K562 (cell line): ENCODE results near the gene PODXL.

Experiments used
- GABPA ChIP-seq: fragments of 200-800 bp; sonication (Bioruptor generic); conservative IDR thresholded peaks from 2 replicates; pipeline ENCODE4 v1.6.1; 2016; ENCODE audit warnings: low read depth, missing genetic modification characterization, missing compliant biosample characterization
- HDGF ChIP-seq: fragments of 450-650 bp; IDR thresholded peaks from 2 replicates; pipeline ENCODE4 v1.6.1; 2016
- MYC ChIP-seq, 2 experiments: fragments of 250-450 bp in 1 of 2; sonication (Bioruptor Pico) in 1 of 2; IDR thresholded peaks; 2 replicates each; pipeline versions ENCODE4 v1.5.1 to v1.6.1; 2012 to 2021; ENCODE audit warnings: low read depth in 2 of 2, borderline replicate concordance in 1 of 2, improper control_type of control experiment in 1 of 2, low read length in 1 of 2, mild to moderate bottlenecking in 1 of 2, moderate library complexity in 1 of 2
- POLR2G ChIP-seq: fragments of 200-400 bp; formaldehyde crosslinking; IDR thresholded peaks from 2 replicates; pipeline ENCODE4 v1.6.1; 2017; ENCODE audit warnings: low read depth, mild to moderate bottlenecking, antibody characterized with exemption, low read length, moderate library complexity
- TRIM28 ChIP-seq: fragments of 450-650 bp; IDR thresholded peaks from 2 replicates; pipeline ENCODE4 v1.6.1; 2017
- ZC3H8 ChIP-seq: fragments of 450-650 bp; IDR thresholded peaks from 2 replicates; pipeline ENCODE4 v1.6.1; 2017
- TF ChIP-seq, protein P1 (sequence below): sonication (generic); formaldehyde crosslinking; IDR thresholded peaks from 2 replicates; pipeline ENCODE4 v1.8.0; 2022; ENCODE audit warnings: mild to moderate bottlenecking, low read depth, missing genetic modification reagents
- TF ChIP-seq, protein P2 (sequence below), 2 experiments: fragments of 450-650 bp; formaldehyde crosslinking in 1 of 2; IDR thresholded peaks; 2 replicates each; pipeline versions ENCODE4 v1.4.0 to v1.6.1; 2014 to 2020; ENCODE audit warnings: mild to moderate bottlenecking in 2 of 2, borderline replicate concordance in 1 of 2, low read depth in 1 of 2
- TF ChIP-seq, protein P3 (sequence below), 3 experiments: IDR thresholded peaks in 2 of 3; conservative IDR thresholded peaks in 1 of 3; 2 replicates each; pipeline ENCODE4 v1.5.1; 2011 to 2012; ENCODE audit warnings: low read length in 3 of 3, mild to moderate bottlenecking in 3 of 3, control low read depth in 2 of 3, improper control_type of control experiment in 1 of 3, inconsistent platforms in 1 of 3, low read depth in 1 of 3, mixed read lengths in 1 of 3, moderate library complexity in 1 of 3; ENCODE audit not compliant: insufficient read depth in 2 of 3
- TF ChIP-seq, protein P4 (sequence below): sonication (generic); formaldehyde crosslinking; IDR thresholded peaks from 2 replicates; pipeline ENCODE4 v1.8.1; 2022; ENCODE audit warnings: missing genetic modification reagents

DNA sequence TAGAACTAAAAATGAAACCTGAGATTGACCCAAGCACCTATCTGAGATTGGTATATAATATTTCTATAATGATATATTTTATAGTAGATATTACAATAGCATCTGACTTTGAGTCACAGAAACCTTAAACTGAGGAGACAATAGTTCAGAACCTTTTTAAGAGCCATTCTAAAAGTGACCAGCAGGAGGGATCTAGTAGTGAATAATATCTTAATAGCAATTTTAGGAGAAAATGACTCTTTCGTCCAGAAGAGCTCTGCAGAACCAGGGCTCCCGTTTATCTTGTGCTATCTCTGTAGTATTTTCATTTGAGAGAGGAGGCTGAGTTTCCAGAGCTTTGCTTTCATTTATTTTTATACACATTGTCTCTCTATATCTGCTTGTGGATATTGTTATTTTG, 68.1 kb downstream of the PODXL start:
- TF ChIP-seq, protein P1, sequence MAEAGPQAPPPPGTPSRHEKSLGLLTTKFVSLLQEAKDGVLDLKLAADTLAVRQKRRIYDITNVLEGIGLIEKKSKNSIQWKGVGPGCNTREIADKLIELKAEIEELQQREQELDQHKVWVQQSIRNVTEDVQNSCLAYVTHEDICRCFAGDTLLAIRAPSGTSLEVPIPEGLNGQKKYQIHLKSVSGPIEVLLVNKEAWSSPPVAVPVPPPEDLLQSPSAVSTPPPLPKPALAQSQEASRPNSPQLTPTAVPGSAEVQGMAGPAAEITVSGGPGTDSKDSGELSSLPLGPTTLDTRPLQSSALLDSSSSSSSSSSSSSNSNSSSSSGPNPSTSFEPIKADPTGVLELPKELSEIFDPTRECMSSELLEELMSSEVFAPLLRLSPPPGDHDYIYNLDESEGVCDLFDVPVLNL, result no peak
- TF ChIP-seq POLR2G, result no peak
- no peak for TF ChIP-seq HDGF
- TF ChIP-seq, protein P2, sequence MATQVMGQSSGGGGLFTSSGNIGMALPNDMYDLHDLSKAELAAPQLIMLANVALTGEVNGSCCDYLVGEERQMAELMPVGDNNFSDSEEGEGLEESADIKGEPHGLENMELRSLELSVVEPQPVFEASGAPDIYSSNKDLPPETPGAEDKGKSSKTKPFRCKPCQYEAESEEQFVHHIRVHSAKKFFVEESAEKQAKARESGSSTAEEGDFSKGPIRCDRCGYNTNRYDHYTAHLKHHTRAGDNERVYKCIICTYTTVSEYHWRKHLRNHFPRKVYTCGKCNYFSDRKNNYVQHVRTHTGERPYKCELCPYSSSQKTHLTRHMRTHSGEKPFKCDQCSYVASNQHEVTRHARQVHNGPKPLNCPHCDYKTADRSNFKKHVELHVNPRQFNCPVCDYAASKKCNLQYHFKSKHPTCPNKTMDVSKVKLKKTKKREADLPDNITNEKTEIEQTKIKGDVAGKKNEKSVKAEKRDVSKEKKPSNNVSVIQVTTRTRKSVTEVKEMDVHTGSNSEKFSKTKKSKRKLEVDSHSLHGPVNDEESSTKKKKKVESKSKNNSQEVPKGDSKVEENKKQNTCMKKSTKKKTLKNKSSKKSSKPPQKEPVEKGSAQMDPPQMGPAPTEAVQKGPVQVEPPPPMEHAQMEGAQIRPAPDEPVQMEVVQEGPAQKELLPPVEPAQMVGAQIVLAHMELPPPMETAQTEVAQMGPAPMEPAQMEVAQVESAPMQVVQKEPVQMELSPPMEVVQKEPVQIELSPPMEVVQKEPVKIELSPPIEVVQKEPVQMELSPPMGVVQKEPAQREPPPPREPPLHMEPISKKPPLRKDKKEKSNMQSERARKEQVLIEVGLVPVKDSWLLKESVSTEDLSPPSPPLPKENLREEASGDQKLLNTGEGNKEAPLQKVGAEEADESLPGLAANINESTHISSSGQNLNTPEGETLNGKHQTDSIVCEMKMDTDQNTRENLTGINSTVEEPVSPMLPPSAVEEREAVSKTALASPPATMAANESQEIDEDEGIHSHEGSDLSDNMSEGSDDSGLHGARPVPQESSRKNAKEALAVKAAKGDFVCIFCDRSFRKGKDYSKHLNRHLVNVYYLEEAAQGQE (IDR thresholded peaks at IDR 0.05; ENCODE audit: borderline replicate concordance), result no peak
- TF ChIP-seq, protein P2 (CRISPR knock-in tag; IDR thresholded peaks at IDR 0.05; ENCODE audit: low read depth), result no peak
- no peak for TF ChIP-seq TRIM28
- no peak for TF ChIP-seq ZC3H8
- no peak for TF ChIP-seq GABPA
- TF ChIP-seq, protein P3, sequence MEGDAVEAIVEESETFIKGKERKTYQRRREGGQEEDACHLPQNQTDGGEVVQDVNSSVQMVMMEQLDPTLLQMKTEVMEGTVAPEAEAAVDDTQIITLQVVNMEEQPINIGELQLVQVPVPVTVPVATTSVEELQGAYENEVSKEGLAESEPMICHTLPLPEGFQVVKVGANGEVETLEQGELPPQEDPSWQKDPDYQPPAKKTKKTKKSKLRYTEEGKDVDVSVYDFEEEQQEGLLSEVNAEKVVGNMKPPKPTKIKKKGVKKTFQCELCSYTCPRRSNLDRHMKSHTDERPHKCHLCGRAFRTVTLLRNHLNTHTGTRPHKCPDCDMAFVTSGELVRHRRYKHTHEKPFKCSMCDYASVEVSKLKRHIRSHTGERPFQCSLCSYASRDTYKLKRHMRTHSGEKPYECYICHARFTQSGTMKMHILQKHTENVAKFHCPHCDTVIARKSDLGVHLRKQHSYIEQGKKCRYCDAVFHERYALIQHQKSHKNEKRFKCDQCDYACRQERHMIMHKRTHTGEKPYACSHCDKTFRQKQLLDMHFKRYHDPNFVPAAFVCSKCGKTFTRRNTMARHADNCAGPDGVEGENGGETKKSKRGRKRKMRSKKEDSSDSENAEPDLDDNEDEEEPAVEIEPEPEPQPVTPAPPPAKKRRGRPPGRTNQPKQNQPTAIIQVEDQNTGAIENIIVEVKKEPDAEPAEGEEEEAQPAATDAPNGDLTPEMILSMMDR (IDR thresholded peaks at IDR 0.05 in 2 of 3, conservative IDR thresholded peaks at IDR 0.05 in 1 of 3; ENCODE audit: insufficient read depth in 2 of 3, low read depth in 1 of 3, low read length in 3 of 3), result no peak
- TF ChIP-seq, protein P4, sequence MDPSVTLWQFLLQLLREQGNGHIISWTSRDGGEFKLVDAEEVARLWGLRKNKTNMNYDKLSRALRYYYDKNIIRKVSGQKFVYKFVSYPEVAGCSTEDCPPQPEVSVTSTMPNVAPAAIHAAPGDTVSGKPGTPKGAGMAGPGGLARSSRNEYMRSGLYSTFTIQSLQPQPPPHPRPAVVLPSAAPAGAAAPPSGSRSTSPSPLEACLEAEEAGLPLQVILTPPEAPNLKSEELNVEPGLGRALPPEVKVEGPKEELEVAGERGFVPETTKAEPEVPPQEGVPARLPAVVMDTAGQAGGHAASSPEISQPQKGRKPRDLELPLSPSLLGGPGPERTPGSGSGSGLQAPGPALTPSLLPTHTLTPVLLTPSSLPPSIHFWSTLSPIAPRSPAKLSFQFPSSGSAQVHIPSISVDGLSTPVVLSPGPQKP (CRISPR knock-in tag), result no peak
- TF ChIP-seq MYC (IDR thresholded peaks at IDR 0.05; ENCODE audit: low read depth, low read length), result no peak
- TF ChIP-seq MYC (CRISPR knock-in tag; IDR thresholded peaks at IDR 0.05; ENCODE audit: borderline replicate concordance, low read depth), result no peak
